GM18499 (cell line): ENCODE results near the gene HCAR3.
"Not testable (repeated sequence)": the region's sequence is repeated elsewhere in the genome, so short reads cannot be mapped to it uniquely, and the experiment has no call there.

Source experiments
- ATAC-seq: cut with Tn5 transposase; IDR thresholded peaks from one replicate; pipeline ENCODE4 v1.9.1; 2021; ENCODE audit warnings: moderate number of reproducible peaks; ENCODE audit not compliant: insufficient read depth, unreplicated experiment

Gene HCAR3

DNA sequence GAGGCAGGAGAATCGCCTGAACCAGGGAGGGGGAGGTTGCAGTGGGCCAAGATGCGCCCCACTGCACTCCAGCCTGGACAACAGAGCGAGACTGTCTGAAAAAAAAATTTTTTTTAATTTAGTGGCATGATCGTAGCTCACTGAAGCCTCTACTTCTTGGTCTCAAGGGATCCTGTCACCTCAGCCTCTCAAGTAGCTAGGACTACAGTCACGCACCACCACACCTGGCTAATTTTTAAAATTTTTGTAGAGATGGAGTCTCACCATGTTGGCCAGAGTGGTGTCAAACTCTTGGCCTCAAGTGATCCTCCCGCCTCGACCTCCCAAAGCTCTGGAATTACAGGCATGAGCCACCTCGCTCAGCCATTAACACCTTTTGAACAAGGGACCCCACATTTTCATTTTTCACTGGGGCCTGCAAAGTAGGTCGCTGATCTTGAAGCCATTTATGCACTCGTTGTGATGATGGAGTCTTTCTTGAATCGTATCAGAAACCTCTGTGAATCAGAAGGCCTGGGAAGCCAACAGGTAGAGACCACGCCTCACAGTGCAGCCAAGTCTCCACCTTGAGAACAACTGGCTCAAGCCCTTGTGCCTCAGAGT lies 8.1 kb upstream of the HCAR3 start:
- ATAC-seq: no peak

- no peak for ATAC-seq
These were observed 5.8 kb upstream of the HCAR3 start for GRCh38 chr12:122722387-122722786.

DNA sequence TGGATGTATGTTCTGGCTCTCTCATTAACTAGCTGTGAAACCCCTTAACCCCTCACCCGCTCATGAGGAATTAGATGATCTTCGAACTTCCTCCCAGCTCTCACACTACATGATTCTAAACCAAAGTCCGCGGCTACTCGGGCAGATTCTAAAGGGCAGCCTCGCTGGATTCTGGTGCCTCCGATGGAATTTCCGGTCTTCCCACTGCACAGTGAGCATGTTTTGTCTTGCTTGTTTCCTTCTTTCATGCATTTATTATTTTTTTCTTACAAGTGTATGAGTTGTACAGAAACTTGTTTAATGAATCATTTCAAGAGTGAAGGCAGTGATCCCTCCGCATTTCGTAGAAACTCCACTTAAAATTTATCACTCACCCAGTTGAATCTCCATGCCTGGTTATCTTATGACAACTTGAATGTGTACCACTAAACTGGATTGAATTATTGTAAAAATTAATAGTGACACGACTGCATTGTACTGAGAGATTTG lies 4.5 kb upstream of the HCAR3 start:
- no peak for ATAC-seq

- ATAC-seq: not testable (repeated sequence)
These were observed 1.4 kb downstream of the HCAR3 start for GRCh38 chr12:122715211-122715610.

GRCh38 chr12:122713491-122714188 lies 3.0 kb downstream of the HCAR3 start:
- ATAC-seq: not testable (repeated sequence)

- not testable (repeated sequence) for ATAC-seq
These were observed 5.3 kb downstream of the HCAR3 start for GRCh38 chr12:122711266-122711665.

- not testable (repeated sequence) for ATAC-seq
These were observed 6.3 kb downstream of the HCAR3 start for GRCh38 chr12:122710341-122710740.

DNA sequence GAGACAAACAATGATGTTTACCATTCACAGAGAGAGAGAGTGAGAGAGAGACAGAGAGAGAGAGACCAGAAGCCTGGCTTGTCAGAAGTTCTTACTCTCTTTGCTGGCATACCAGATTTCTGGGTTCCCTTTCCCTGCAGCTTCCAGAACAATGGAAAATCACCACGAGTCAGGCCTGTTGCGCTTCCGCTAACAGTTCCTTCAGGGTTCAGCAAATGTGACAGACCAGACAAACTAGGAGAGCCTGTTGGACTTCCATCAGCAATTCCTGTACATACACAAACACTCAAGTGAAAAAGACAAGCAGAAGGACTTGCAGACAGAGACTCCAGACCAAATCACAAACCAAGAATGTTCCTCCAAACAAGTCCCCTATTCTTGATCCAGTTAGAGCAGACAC lies 7.3 kb downstream of the HCAR3 start:
- not testable (repeated sequence) for ATAC-seq

DNA sequence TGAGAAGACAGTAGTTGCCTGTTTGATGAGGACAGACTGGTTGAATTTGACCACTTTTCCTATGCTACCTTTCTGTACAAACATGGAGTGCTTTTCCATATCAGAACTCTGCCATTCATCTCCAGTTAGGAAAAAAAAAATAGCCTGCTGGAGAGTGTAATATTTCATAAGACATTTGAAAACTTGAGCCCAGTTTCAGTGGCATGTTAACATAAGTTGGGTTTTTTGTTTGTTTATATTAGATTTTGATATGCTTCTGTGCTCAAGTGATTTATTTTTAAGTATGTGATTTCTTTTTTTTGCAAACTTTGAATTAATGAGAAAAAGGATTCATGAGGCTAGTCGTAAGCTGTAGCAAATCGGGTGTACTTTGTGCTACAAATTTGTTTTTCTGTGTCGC lies 12.8 kb downstream of the HCAR3 start:
- ATAC-seq: not testable (repeated sequence)

DNA sequence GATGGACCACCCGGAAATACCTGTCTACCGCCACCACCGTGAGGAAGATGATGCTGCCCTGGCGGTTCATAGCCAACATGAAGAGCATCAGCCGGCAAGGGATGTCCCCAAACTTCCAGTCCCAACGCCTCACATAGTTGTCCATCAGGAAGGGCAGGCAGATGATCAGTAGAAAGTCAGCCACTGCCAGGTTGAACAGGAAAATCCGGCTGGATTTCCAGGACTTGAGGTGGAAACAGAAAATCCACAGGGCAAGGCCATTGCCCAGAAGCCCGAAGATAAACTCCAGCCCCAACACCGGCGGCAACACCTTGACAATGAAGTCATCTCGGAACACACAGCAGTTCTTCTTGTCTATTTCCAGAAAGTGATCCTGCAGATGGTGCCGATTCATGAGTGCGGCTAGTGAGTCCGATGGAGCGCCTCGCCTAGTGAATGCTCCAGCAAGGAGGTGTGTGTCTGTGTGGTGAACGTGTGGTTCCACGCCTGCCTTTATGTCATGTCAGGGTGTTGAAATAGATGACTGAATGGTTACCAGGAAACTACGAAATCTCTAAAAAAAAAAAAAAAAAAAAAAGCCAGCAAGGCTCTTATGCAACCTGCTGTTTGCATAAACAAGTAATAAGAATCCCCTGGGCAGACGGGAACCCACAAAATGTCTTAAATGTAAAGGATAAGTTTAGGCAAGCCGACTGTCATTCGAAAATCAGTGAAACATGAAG lies 13.6 kb downstream of the HCAR3 start, which contains the start of gene HCAR2:
TSS of gene HCAR2 (minus strand) at position 468 of the 722 bp plus-strand sequence. CDS start at position 394, 74 bp downstream.
- ATAC-seq: not testable (repeated sequence)

GRCh38 chr12:122701481-122701880 lies 15.1 kb downstream of the HCAR3 start:
- not testable (repeated sequence) for ATAC-seq

- ATAC-seq: not testable (repeated sequence)
These were observed 16.4 kb downstream of the HCAR3 start for GRCh38 chr12:122700038-122700710.

GRCh38 chr12:122696922-122697321 lies 19.7 kb downstream of the HCAR3 start:
- not testable (repeated sequence) for ATAC-seq

- ATAC-seq: no peak
These were observed 25.0 kb downstream of the HCAR3 start for GRCh38 chr12:122691566-122691965.

DNA sequence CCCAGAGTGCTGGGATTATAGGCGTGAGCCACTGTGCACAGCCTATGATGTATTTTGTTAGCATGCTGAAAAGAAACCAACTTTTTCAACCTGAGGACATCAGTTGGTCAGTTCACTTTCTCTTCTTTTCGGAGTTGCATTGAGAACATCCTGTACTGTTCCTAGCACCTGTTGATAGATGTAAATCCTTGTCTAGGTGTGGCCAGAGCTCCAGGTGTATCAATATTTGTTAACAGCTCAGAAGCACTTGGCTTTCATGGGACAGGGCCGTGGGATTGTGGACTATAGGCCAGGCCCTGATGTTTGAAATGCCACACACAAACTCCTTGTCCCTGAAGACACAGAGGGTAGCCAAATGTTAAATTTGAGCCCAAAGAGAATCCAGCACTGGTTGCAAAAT lies 28.3 kb downstream of the HCAR3 start:
- ATAC-seq: no peak

DNA sequence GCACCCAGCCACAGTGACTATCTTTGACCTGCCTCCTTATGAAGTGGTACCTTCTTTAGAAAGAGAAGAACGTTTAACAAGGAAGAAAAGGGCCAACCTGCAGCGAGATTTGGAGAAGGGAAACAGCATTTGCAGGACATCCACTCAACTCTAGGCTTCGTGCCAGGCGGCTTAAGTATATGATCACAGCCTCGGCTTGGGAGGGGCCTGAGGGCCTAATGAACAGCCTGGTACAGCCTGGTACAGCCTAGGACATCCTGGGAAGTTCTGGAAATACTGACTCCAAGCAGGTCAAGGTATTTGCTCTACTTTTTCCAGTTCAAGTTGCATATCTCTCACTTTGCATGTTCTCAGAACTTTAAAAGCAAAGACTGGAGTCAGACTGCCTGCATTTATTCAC lies 29.5 kb downstream of the HCAR3 start:
- ATAC-seq: no peak

DNA sequence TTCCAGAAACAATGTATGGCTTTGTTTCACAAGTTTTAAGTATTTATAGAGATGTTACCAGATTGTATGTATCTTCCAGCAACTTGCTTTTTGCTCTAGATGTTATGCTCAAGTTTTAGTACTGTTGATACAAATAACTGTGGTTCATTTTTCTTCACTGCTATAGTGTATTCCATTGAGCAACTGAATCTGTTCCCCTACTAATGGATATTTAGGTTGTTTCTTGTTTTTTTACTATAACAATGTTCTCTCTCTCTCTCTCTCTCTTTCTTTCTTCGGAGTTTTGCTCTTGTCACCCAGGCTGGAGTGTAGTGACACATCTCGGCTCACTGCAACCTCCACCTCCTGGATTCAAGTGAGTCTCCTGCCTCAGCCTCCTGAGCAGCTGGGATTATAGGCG lies 30.1 kb downstream of the HCAR3 start:
- no peak for ATAC-seq

DNA sequence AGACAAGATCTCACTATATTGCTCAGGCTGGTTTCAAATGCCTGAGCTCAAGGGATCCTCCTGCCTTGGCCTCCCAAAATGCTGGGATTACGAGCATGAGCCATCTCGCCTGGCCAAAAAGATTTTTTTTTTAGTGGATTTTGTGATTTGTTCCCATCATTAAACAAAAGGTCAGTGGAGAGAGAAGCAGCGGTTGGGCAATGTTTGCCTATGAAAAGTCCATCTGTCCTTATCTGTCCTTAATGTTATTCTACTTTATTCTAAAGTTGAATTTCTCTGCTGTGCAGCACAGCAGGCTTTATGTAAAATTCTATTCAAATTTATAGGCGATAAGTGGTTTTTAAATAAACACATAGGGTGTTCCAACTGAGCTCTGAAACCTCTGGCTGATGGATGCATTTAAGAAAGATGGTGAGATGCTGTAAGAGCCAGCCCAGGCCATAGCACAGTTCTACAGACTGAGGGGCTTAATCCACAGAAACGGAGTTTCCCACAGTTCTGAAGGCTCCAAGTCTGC lies 32.3 kb downstream of the HCAR3 start:
- no peak for ATAC-seq

DNA sequence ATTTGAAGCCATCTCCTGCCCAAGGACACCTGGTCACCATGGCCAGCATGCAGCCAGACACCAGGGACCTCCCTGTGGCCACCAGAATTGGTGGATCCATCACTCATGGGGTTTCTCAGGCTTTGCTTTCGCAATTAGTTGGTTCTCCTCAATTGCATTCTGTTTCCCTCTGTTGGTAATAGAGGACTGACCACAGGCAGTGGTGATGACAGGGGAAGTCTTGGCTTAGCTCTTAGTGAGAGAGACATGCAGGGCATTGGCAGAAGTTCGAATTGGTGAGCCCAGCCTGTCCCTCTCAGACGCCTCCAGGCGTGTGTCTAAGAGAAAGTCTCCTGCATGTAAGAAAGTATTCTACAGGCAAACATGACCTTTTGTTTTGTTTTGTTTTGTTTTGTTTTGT lies 34.8 kb downstream of the HCAR3 start:
- ATAC-seq: no peak

GRCh38 chr12:122680989-122681388 lies 35.6 kb downstream of the HCAR3 start:
- ATAC-seq: not testable (repeated sequence)
